ENCODE data around the gene G0S2.

Gene G0S2

GRCh38 chr1:209627027-209627731, 48.0 kb upstream of the G0S2 start:
- WGBS = 67% methylated on average over 16 of the region's 16 CpGs

GRCh38 chr1:209627732-209628196, 47.4 kb upstream of the G0S2 start:
- Histone ChIP-seq H4K91ac (ENCODE audit: low read length) (peak overlapping the region; percentile 30), H3K4me3 (ENCODE audit: insufficient read depth in 1 of 2, low read depth in 1 of 2, low read length in 2 of 2) (no peak overlapping the region), H3K4me2 (ENCODE audit: low read length, poor library complexity, severe bottlenecking) (no peak overlapping the region), H3K27ac (ENCODE audit: low read length, poor library complexity, severe bottlenecking) (no peak overlapping the region), H2AK5ac (ENCODE audit: low read length, severe bottlenecking) (no peak overlapping the region), H2BK120ac (ENCODE audit: low read depth, low read length) (no peak overlapping the region), H3K4me1 (ENCODE audit: control insufficient read depth, insufficient read depth, low read depth, low read length) (peaks cover 26% of the 10 kb centered on the region), H3K4ac (ENCODE audit: low read depth in 1 of 2, low read length in 2 of 2) (peak overlapping the region in 1 of 2 experiments; percentile 29), H3K79me1 (replicated peaks; ENCODE audit: low read length, poor library complexity, severe bottlenecking) (no peaks in the 10 kb centered on the region), H3K36me3 (ENCODE audit: control insufficient read depth in 1 of 2, insufficient read depth in 2 of 2, low read depth in 1 of 2, low read length in 2 of 2) (peaks cover 0 to 8% of the 10 kb centered on the region in 2 experiments), H3K9me3 (ENCODE audit: control insufficient read depth, low read length) (no peaks in the 10 kb centered on the region), H3K9ac (ENCODE audit: low read length) (peak overlapping the region; percentile 3), H3K14ac (ENCODE audit: low read length in 2 of 2) (peak overlapping the region in 1 of 2 experiments; percentile 73), H2BK15ac (ENCODE audit: low read depth, poor library complexity, severe bottlenecking) (no peak overlapping the region), H2BK12ac (ENCODE audit: low read length in 2 of 2) (peak overlapping the region in 1 of 2 experiments; percentile 92), H3K27me3 (ENCODE audit: control insufficient read depth in 1 of 2, insufficient read depth in 1 of 2, low read length in 2 of 2) (no peaks in the 10 kb centered on the region), H2AFZ (ENCODE audit: low read depth, low read length) (peak overlapping the region; percentile 46), H2BK5ac (ENCODE audit: low read depth, low read length, poor library complexity, severe bottlenecking) (no peak overlapping the region), H3K23ac (ENCODE audit: low read length in 2 of 2) (peak overlapping the region in 1 of 2 experiments; percentile 40), H4K8ac (ENCODE audit: low read length) (peak overlapping the region; percentile 41), H3K18ac (ENCODE audit: low read depth in 1 of 2, low read length in 2 of 2) (peak overlapping the region; percentile 62 to 69)
- DNase-seq = peak; percentile 75
- 47% methylated on average over 16 of the region's 16 CpGs for WGBS

More at GRCh38 chr1:209627027-209627731, 48.0 kb upstream of the G0S2 start:
- H3K4me3 ChIP-seq (ENCODE audit: insufficient read depth in 1 of 2, low read depth in 1 of 2, low read length in 2 of 2) = no peak overlapping the region
- H3K4ac ChIP-seq (ENCODE audit: low read depth in 1 of 2, low read length in 2 of 2) = no peak overlapping the region
- no peak overlapping the region for H4K8ac ChIP-seq (ENCODE audit: low read length)
- peaks cover 26% of the 10 kb centered on the region for H3K4me1 ChIP-seq (ENCODE audit: control insufficient read depth, insufficient read depth, low read depth, low read length)
- H2BK5ac ChIP-seq (ENCODE audit: low read depth, low read length, poor library complexity, severe bottlenecking) = no peak overlapping the region
- H3K27me3 ChIP-seq (ENCODE audit: control insufficient read depth in 1 of 2, insufficient read depth in 1 of 2, low read length in 2 of 2) = no peaks in the 10 kb centered on the region
- H2BK120ac ChIP-seq (ENCODE audit: low read depth, low read length) = no peak overlapping the region
- no peak overlapping the region for H3K18ac ChIP-seq (ENCODE audit: low read depth in 1 of 2, low read length in 2 of 2)
- peak overlapping the region; percentile 79 for H2BK15ac ChIP-seq (ENCODE audit: low read depth, poor library complexity, severe bottlenecking)
- H3K36me3 ChIP-seq (ENCODE audit: control insufficient read depth in 1 of 2, insufficient read depth in 2 of 2, low read depth in 1 of 2, low read length in 2 of 2) = peaks cover 0 to 8% of the 10 kb centered on the region in 2 experiments
- no peak overlapping the region for H2AFZ ChIP-seq (ENCODE audit: low read depth, low read length)
- no peak overlapping the region for H3K23ac ChIP-seq (ENCODE audit: low read length in 2 of 2)
- H3K14ac ChIP-seq (ENCODE audit: low read length in 2 of 2) = no peak overlapping the region
- peak overlapping the region; percentile 12 for H4K91ac ChIP-seq (ENCODE audit: low read length)
- no peak overlapping the region for H3K9ac ChIP-seq (ENCODE audit: low read length)
- H3K4me2 ChIP-seq (ENCODE audit: low read length, poor library complexity, severe bottlenecking) = no peak overlapping the region
- DNase-seq = no peak
- no peak overlapping the region for H3K27ac ChIP-seq (ENCODE audit: low read length, poor library complexity, severe bottlenecking)
- no peaks in the 10 kb centered on the region for H3K9me3 ChIP-seq (ENCODE audit: control insufficient read depth, low read length)
- H2BK12ac ChIP-seq (ENCODE audit: low read length in 2 of 2) = peak overlapping the region in 1 of 2 experiments; percentile 13
- H3K79me1 ChIP-seq (replicated peaks; ENCODE audit: low read length, poor library complexity, severe bottlenecking) = no peaks in the 10 kb centered on the region
- no peak overlapping the region for H2AK5ac ChIP-seq (ENCODE audit: low read length, severe bottlenecking)

GRCh38 chr1:209628618-209629299, 46.5 kb upstream of the G0S2 start:
- Histone ChIP-seq H3K18ac (ENCODE audit: low read depth in 1 of 2, low read length in 2 of 2) (no peak overlapping the region), H3K27me3 (ENCODE audit: control insufficient read depth in 1 of 2, insufficient read depth in 1 of 2, low read length in 2 of 2) (no peaks in the 10 kb centered on the region), H3K4ac (ENCODE audit: low read depth in 1 of 2, low read length in 2 of 2) (no peak overlapping the region), H2BK120ac (ENCODE audit: low read depth, low read length) (no peak overlapping the region), H2BK12ac (ENCODE audit: low read length in 2 of 2) (no peak overlapping the region), H2BK5ac (ENCODE audit: low read depth, low read length, poor library complexity, severe bottlenecking) (no peak overlapping the region), H3K27ac (ENCODE audit: low read length, poor library complexity, severe bottlenecking) (no peak overlapping the region), H3K4me3 (ENCODE audit: insufficient read depth in 1 of 2, low read depth in 1 of 2, low read length in 2 of 2) (no peak overlapping the region), H3K9me3 (ENCODE audit: control insufficient read depth, low read length) (no peaks in the 10 kb centered on the region), H3K36me3 (ENCODE audit: control insufficient read depth in 1 of 2, insufficient read depth in 2 of 2, low read depth in 1 of 2, low read length in 2 of 2) (peaks cover 0 to 3% of the 10 kb centered on the region in 2 experiments), H2BK15ac (ENCODE audit: low read depth, poor library complexity, severe bottlenecking) (no peak overlapping the region), H2AK5ac (ENCODE audit: low read length, severe bottlenecking) (no peak overlapping the region), H4K91ac (ENCODE audit: low read length) (no peak overlapping the region), H3K23ac (ENCODE audit: low read length in 2 of 2) (no peak overlapping the region), H3K14ac (ENCODE audit: low read length in 2 of 2) (no peak overlapping the region), H2AFZ (ENCODE audit: low read depth, low read length) (no peak overlapping the region), H3K9ac (ENCODE audit: low read length) (no peak overlapping the region), H3K79me1 (replicated peaks; ENCODE audit: low read length, poor library complexity, severe bottlenecking) (no peaks in the 10 kb centered on the region), H3K4me1 (ENCODE audit: control insufficient read depth, insufficient read depth, low read depth, low read length) (peaks cover 28% of the 10 kb centered on the region), H4K8ac (ENCODE audit: low read length) (no peak overlapping the region), H3K4me2 (ENCODE audit: low read length, poor library complexity, severe bottlenecking) (no peak overlapping the region)
- DNase-seq = peak; percentile 43
- WGBS = 88% methylated on average over 6 of the region's 7 CpGs

All from mesenchymal stem cell (in vitro differentiated cells and primary cell).